ENCODE measurements around the gene PTPRN2.
"Not testable (repeated sequence)": the region's sequence is repeated elsewhere in the genome, so short reads cannot be mapped to it uniquely, and the experiment has no call there.

PTPRN2 gene

GRCh38 chr7:157515342-157516041 lies 1072.1 kb downstream of the PTPRN2 start:
- H3K4me3 Mint-ChIP-seq, result no peak overlapping the region
- peaks cover 2% of the 10 kb centered on the region for H3K9me3 Mint-ChIP-seq
- H3K27me3 Mint-ChIP-seq, result peaks cover 66% of the 10 kb centered on the region
- no peaks in the 10 kb centered on the region for H3K36me3 Mint-ChIP-seq
- DNase-seq, result no peak
- H3K4me1 Mint-ChIP-seq, result no peaks in the 10 kb centered on the region
- no peak overlapping the region for H3K27ac Mint-ChIP-seq
- CTCF ChIA-PET, result no interaction called here

GRCh38 chr7:157514746-157515145 lies 1072.9 kb downstream of the PTPRN2 start:
- Mint-ChIP-seq H3K27me3 (peaks cover 68% of the 10 kb centered on the region), H3K4me1 (no peaks in the 10 kb centered on the region), H3K27ac (no peak overlapping the region), H3K36me3 (no peaks in the 10 kb centered on the region), H3K4me3 (no peak overlapping the region), H3K9me3 (peaks cover 2% of the 10 kb centered on the region)
- DNase-seq, result no peak
- CTCF ChIA-PET, result no interaction called here

DNA sequence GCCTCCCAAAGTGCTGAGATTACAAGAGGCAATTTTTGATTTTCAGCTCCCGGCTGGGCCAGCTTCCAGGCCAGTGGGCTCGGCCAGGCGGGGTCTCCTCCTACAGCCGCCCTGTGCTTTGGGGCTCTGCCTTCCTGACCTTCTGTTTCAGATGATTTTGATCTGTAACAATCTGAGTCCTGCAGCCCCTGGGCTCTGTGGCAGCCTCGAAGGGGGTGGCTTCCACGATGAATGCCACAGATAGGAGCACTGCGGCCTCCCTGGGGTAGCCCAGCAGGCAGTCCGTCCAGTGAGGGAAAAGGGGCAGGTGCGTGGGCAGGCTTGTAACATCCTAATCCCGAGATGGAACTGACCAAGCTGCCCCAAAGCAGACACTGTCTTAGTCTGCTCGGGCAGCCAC lies 1073.3 kb downstream of the PTPRN2 start:
- Mint-ChIP-seq H3K4me3 (no peak overlapping the region), H3K9me3 (peaks cover 2% of the 10 kb centered on the region), H3K27ac (no peak overlapping the region), H3K4me1 (no peaks in the 10 kb centered on the region), H3K27me3 (peaks cover 69% of the 10 kb centered on the region), H3K36me3 (no peaks in the 10 kb centered on the region)
- CTCF ChIA-PET, result no interaction called here
- no peak for DNase-seq

DNA sequence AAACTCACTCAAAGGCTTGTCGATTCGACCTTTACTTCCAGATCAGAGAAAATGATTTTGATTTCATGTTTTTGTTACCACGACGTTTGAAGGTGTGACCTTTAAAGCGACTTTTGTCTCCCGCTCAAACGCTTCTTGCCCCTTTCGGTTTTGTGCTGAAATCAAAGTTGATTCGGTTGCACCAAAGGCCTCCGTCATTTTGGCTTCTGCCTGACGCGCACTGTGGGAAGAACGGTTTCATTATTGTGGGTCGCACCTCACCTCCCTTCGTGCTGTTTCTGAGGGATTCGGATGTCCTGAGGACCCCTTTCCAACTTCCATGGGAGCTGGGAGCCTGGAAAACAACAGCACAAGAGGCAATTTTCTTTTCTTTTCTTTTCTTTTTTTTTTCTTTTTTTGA lies 1073.9 kb downstream of the PTPRN2 start:
- no peak for DNase-seq
- Mint-ChIP-seq H3K4me1 (no peaks in the 10 kb centered on the region), H3K36me3 (no peaks in the 10 kb centered on the region), H3K27ac (no peak overlapping the region), H3K9me3 (peaks cover 2% of the 10 kb centered on the region), H3K4me3 (no peak overlapping the region), H3K27me3 (peaks cover 75% of the 10 kb centered on the region)
- CTCF ChIA-PET, result no interaction called here

- Mint-ChIP-seq H3K9me3 (peaks cover 2% of the 10 kb centered on the region), H3K27ac (peak overlapping the region; percentile 45), H3K27me3 (peaks cover 78% of the 10 kb centered on the region), H3K4me3 (no peak overlapping the region), H3K36me3 (no peaks in the 10 kb centered on the region), H3K4me1 (no peaks in the 10 kb centered on the region)
- CTCF ChIA-PET, result no interaction called here
- no peak for DNase-seq
These were observed 1074.4 kb downstream of the PTPRN2 start for GRCh38 chr7:157513162-157513621.

GRCh38 chr7:157509226-157509625 lies 1078.4 kb downstream of the PTPRN2 start:
- Mint-ChIP-seq H3K4me3 (no peak overlapping the region), H3K36me3 (peaks cover 25% of the 10 kb centered on the region), H3K4me1 (peaks cover 8% of the 10 kb centered on the region), H3K27ac (no peak overlapping the region), H3K27me3 (peaks cover 66% of the 10 kb centered on the region), H3K9me3 (peaks cover 27% of the 10 kb centered on the region)
- DNase-seq, result no peak
- CTCF ChIA-PET, result no interaction called here

GRCh38 chr7:157508477-157508881 lies 1079.1 kb downstream of the PTPRN2 start:
- Mint-ChIP-seq H3K9me3 (peaks cover 27% of the 10 kb centered on the region), H3K27me3 (peaks cover 58% of the 10 kb centered on the region), H3K4me1 (peaks cover 14% of the 10 kb centered on the region), H3K27ac (no peak overlapping the region), H3K4me3 (no peak overlapping the region), H3K36me3 (peaks cover 25% of the 10 kb centered on the region)
- CTCF ChIA-PET, result no interaction called here
- no peak for DNase-seq

GRCh38 chr7:157507987-157508386 lies 1079.6 kb downstream of the PTPRN2 start:
- no peak overlapping the region for H3K27ac Mint-ChIP-seq
- H3K4me1 Mint-ChIP-seq, result peaks cover 19% of the 10 kb centered on the region
- DNase-seq, result no peak
- H3K4me3 Mint-ChIP-seq, result no peak overlapping the region
- CTCF ChIA-PET, result no interaction called here
- peaks cover 53% of the 10 kb centered on the region for H3K27me3 Mint-ChIP-seq
- peaks cover 25% of the 10 kb centered on the region for H3K36me3 Mint-ChIP-seq
- H3K9me3 Mint-ChIP-seq, result peaks cover 27% of the 10 kb centered on the region

GRCh38 chr7:157506268-157506667 lies 1081.4 kb downstream of the PTPRN2 start:
- peaks cover 33% of the 10 kb centered on the region for H3K4me1 Mint-ChIP-seq
- H3K36me3 Mint-ChIP-seq, result peaks cover 27% of the 10 kb centered on the region
- CTCF ChIA-PET, result no interaction called here
- peaks cover 27% of the 10 kb centered on the region for H3K9me3 Mint-ChIP-seq
- peaks cover 51% of the 10 kb centered on the region for H3K27me3 Mint-ChIP-seq
- DNase-seq, result no peak
- no peak overlapping the region for H3K4me3 Mint-ChIP-seq
- no peak overlapping the region for H3K27ac Mint-ChIP-seq

GRCh38 chr7:157505646-157506045 lies 1082.0 kb downstream of the PTPRN2 start:
- Mint-ChIP-seq H3K9me3 (peaks cover 27% of the 10 kb centered on the region), H3K4me3 (no peak overlapping the region), H3K4me1 (peaks cover 33% of the 10 kb centered on the region), H3K36me3 (peaks cover 27% of the 10 kb centered on the region), H3K27ac (no peak overlapping the region), H3K27me3 (peaks cover 47% of the 10 kb centered on the region)
- CTCF ChIA-PET, result no interaction called here
- no peak for DNase-seq

- peak; percentile 53 for DNase-seq
- Mint-ChIP-seq H3K27me3 (peaks cover 36% of the 10 kb centered on the region), H3K4me1 (peaks cover 33% of the 10 kb centered on the region), H3K4me3 (peak overlapping the region; percentile 72), H3K9me3 (peaks cover 27% of the 10 kb centered on the region), H3K27ac (peak overlapping the region; percentile 92), H3K36me3 (peaks cover 27% of the 10 kb centered on the region)
- CTCF ChIA-PET, result no interaction called here
These were observed 1084.4 kb downstream of the PTPRN2 start for GRCh38 chr7:157503229-157503628.

DNA sequence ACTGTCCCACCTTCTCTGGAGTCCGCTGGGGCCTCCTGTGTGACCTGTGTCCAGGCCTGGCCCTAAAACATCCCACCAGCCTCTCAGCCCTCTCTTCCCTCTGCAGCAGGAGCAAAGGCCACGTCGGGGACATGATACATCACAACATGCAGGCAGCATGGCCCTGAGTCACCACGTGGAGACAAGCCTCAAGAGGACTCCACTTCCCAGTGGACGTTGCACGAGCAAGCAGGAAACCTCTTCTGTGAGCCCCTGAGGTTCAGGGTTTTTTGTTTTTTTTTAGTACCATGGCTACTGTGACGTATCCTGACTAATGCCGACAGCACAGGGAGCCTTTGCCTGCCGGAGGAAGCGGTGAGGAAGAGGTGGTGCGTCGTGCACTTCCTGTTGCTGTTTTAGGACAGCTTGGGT lies 1084.9 kb downstream of the PTPRN2 start:
- Mint-ChIP-seq H3K36me3 (peaks cover 27% of the 10 kb centered on the region), H3K9me3 (peaks cover 27% of the 10 kb centered on the region), H3K27me3 (peaks cover 37% of the 10 kb centered on the region), H3K4me1 (peaks cover 33% of the 10 kb centered on the region), H3K27ac (peak overlapping the region; percentile 92), H3K4me3 (peak overlapping the region; percentile 72)
- CTCF ChIA-PET, result no interaction called here
- peak; percentile 84 for DNase-seq

DNA sequence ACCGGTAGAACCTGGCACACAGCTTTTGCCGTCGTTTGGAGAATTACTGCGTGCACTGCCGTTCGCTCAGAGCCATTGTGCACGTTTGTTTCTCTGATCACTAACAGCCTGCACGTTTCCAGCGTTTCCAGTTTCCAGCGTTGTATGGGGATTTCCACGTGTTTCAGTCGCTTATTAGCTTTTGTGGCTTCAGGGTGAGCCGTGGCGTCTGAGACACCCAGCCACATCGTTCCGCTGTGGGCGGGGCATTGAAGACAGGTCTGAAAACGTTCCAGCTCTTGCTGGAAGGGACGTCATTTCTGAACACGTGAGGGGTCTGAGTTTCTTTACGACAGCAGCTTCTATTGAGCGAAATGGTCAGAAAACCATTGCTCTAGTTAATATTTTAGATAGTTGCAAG lies 1086.0 kb downstream of the PTPRN2 start:
- DNase-seq, result no peak
- Mint-ChIP-seq H3K36me3 (peaks cover 22% of the 10 kb centered on the region), H3K27me3 (peaks cover 31% of the 10 kb centered on the region), H3K27ac (no peak overlapping the region), H3K9me3 (peaks cover 18% of the 10 kb centered on the region), H3K4me3 (no peak overlapping the region), H3K4me1 (peaks cover 33% of the 10 kb centered on the region)
- CTCF ChIA-PET, result no interaction called here

GRCh38 chr7:157500989-157501540 lies 1086.6 kb downstream of the PTPRN2 start:
- H3K27me3 Mint-ChIP-seq, result peaks cover 26% of the 10 kb centered on the region
- peaks cover 15% of the 10 kb centered on the region for H3K9me3 Mint-ChIP-seq
- H3K4me3 Mint-ChIP-seq, H3K27ac Mint-ChIP-seq, CTCF ChIA-PET, DNase-seq: not testable (repeated sequence)
- H3K36me3 Mint-ChIP-seq, result peaks cover 17% of the 10 kb centered on the region
- H3K4me1 Mint-ChIP-seq, result peaks cover 36% of the 10 kb centered on the region

DNA sequence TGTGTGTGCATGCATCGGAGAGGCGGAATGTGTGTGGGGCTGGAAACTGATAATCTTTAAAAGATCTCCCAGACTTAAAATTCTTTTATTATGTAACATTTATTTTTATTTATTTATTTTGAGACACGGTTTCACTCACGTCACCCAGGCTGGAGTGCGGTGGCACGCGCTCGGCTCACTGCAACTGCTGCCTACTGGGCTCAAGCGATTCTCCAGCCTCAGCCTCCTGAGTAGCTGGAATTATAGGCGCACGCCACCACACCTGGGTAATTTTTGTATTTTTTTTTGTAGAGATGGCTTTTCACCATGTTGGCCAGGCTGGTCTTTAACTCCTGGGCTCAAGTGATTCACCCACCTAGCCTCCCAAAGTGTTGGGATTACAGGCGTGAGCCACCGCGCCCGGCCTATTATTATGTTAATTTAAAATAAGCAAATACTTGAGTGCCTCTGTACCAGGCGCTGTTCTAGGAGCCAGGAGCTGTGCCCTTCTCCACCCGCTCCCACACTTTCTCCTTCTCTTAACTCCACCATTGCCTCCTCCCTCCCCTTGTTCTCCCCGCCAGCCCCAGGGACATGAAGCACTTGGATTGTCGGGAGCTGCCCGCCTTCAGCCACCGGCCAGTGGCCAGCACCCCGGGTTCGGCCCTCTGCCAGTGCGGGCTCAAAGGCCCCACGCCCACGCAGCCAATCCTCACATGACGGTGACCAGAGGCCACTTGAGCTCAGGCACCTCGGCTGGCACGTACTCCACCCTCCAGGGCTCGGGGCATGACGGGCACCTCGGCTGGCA lies 1087.3 kb downstream of the PTPRN2 start:
- CTCF ChIA-PET, result no interaction called here
- peaks cover 36% of the 10 kb centered on the region for H3K4me1 Mint-ChIP-seq

More for the DNA sequence above, 1087.3 kb downstream of the PTPRN2 start:
- Mint-ChIP-seq H3K27ac (peak overlapping the region; percentile 45), H3K27me3 (peaks cover 26% of the 10 kb centered on the region), H3K36me3 (peaks cover 10% of the 10 kb centered on the region), H3K4me3 (no peak overlapping the region), H3K9me3 (peaks cover 8% of the 10 kb centered on the region)
- no peak for DNase-seq

Data from activated naive CD4-positive, alpha-beta T cell treated with anti-CD3 and anti-CD28 coated beads, Interleukin-2, amount 10 ng/mL, durations not matched to agents 7 days and 5 days (primary cell).